BJ (cell line): ENCODE measurements around the gene FCER1G. TPM values are rescaled to one million over a fixed set of nuclear protein-coding genes. Genes with fewer than 3 reads are reported as not detected.

Source experiments
- CTCF ChIA-PET: fragments of 350-600 bp; formaldehyde crosslinking; extraction: SDS; loops from one replicate; lab custom pipeline; 2021; ENCODE audit warnings: antibody characterized with exemption, inconsistent platforms; lab: Yijun Ruan, JAX
- POLR2A ChIA-PET: fragments of 300-600 bp; sonication (Branson Sonifier 250); formaldehyde crosslinking; extraction: SDS; loops from one replicate; lab custom pipeline; 2021; ENCODE audit warnings: antibody characterized with exemption; lab: Charles Lee
- DNase-seq: peaks from one replicate; pipeline ENCODE4 v3.0.0-alpha.2; 2011; ENCODE audit warnings: low read depth
- H3K27me3 ChIP-seq: 2 replicates; pipeline ENCODE4 v1.6.0; 2011; ENCODE audit warnings: low read length; ENCODE audit not compliant: control insufficient read depth, insufficient read depth
- H3K36me3 ChIP-seq: 2 replicates; pipeline ENCODE4 v1.5.1; 2011; ENCODE audit warnings: low read length; ENCODE audit not compliant: control insufficient read depth, insufficient read depth
- H3K4me3 ChIP-seq: 2 replicates; pipeline ENCODE4 v1.5.1; 2011; ENCODE audit warnings: low read depth, mild to moderate bottlenecking, control low read depth, low read length
- polyA plus RNA-seq: library from polyadenylated mRNA; depleted of rRNA; stranded (reverse); fragments of >200 nt; gene quantifications from 2 replicates; pipeline ENCODE4 v1.2.3, GENCODE V29; 2011
- TF ChIP-seq, protein P1 (sequence below): IDR thresholded peaks from 2 replicates; pipeline ENCODE4 v1.5.1; 2011; ENCODE audit warnings: low read depth, mild to moderate bottlenecking, control low read depth, inconsistent platforms, low read length, moderate library complexity; ENCODE audit not compliant: insufficient read depth

Gene FCER1G
- polyA plus RNA-seq, 1 experiment = 0.38 TPM

DNA sequence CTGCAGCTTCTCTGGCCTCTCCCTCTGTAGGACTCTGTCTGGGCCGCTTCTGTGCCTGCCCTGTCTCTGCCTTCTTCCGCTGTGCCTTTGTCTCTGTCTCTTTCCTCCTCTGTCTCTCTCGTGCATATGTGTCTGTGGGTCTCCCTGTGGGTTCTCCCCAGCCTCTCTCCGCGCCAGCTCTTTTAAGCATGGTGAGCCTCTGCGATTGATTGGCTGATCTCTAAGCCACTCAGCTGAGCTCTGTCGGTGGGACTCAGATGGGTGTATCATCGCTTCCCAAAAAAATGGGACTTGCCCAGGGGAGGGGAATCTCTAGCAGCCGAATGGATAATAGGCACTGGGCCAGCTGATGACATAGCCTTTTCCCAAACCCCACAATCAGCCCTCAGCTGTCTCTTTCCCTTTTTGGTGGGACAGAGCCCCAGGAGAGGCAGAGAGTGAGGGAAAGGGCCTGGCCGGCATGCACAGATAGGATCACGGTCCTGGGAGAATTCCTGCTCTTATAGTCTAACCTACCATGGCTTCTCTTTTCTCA lies 16.1 kb upstream of the FCER1G start, which contains the start of gene ADAMTS4:
Gene ADAMTS4, minus strand, starts transcription at position 158 of the 535 bp plus-strand sequence. CDS start 427 bp downstream, outside the sequence.
- POLR2A ChIA-PET = no interaction called here

DNA sequence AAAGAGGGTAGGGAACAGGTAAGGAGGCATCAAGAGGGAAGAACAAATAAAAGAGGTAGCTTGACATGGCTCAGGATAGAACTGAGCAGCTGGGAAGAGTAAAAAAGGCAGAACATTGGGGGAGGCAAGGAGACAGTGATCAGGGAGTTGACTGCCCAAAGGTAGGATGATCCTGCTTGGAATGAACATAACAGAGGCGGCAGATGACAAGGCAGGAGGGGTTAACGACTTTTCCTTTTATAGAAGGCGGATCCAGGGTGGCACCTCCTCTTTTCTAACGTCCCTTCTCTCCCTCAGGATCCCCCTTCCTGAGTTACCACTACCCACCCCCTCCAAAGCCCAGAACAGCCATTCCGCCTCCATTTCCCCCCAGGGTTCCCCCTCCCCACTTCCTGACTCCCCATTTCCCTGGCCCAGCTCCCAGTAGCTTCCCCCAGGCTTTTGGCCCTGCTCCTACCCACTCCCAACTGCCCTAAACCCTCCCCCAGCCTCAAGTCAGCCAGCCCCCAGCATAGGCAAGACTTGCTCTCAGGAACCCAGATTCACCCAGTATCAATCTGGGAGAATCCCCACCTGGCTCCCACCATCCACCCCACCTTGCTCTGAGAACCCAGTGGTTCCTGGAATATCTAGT lies 15.5 kb upstream of the FCER1G start:
- ChIA-PET POLR2A (no interaction called here), CTCF (interaction anchor here (1.3 to 2.9 kb wide), 2 partner anchors 26 to 182 kb away, joined by 6 to 18 read pairs; partner anchors contain the start of gene TOMM40L)
- H3K27me3 ChIP-seq = no peaks in the 10 kb centered on the region
- peaks cover 6% of the 10 kb centered on the region for H3K36me3 ChIP-seq
- H3K4me3 ChIP-seq = no peak overlapping the region
- TF ChIP-seq, protein P1, sequence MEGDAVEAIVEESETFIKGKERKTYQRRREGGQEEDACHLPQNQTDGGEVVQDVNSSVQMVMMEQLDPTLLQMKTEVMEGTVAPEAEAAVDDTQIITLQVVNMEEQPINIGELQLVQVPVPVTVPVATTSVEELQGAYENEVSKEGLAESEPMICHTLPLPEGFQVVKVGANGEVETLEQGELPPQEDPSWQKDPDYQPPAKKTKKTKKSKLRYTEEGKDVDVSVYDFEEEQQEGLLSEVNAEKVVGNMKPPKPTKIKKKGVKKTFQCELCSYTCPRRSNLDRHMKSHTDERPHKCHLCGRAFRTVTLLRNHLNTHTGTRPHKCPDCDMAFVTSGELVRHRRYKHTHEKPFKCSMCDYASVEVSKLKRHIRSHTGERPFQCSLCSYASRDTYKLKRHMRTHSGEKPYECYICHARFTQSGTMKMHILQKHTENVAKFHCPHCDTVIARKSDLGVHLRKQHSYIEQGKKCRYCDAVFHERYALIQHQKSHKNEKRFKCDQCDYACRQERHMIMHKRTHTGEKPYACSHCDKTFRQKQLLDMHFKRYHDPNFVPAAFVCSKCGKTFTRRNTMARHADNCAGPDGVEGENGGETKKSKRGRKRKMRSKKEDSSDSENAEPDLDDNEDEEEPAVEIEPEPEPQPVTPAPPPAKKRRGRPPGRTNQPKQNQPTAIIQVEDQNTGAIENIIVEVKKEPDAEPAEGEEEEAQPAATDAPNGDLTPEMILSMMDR = no peak
- no peak for DNase-seq

More for the DNA sequence above, 16.1 kb upstream of the FCER1G start, which contains the start of gene ADAMTS4:
- DNase-seq = no peak
- Histone ChIP-seq H3K27me3 (no peaks in the 10 kb centered on the region), H3K36me3 (peaks cover 6% of the 10 kb centered on the region), H3K4me3 (peak within 1 kb of the TSS; percentile 40)
- TF ChIP-seq, protein P1 = no peak
- CTCF ChIA-PET = interaction anchor here (1.3 to 2.9 kb wide), 3 partner anchors 12 to 183 kb away, joined by 6 to 18 read pairs (median 10); partner anchors contain the start of gene TOMM40L

DNA sequence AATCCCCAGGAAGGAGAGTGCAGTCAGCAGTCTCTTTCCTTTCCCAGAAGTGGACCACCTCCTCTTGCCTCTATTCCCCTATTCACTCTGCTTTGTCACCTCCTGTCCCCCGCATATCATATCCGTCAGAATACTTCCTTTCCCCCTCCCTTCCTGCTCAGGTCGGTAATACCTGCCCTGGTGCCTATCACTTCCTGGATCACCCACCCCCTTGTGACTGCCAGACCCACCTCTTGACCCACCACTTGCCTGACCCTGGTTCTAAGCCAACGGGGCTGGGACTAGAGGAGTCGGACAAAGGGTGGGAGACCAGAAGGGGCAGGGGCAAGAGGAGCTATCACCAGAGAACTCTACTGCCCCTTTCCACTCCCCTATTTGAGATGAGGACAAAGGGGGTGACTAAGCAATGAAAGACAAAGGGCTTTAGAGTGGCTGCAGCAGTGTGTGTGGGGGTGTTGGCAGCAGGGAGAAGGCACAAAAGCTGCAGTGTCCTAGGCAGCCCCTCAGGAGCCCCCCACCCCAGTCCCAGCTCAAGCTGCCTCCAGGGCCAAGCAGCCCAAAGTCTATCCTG lies 14.6 kb upstream of the FCER1G start:
- ChIA-PET POLR2A (no interaction called here), CTCF (interaction anchor here (2.6 to 13.8 kb wide), 3 partner anchors 9 to 182 kb away, joined by 8 to 159 read pairs (median 13); partner anchors contain the start of genes APOA2 and TOMM40L)
- Histone ChIP-seq H3K27me3 (no peaks in the 10 kb centered on the region), H3K36me3 (peaks cover 3% of the 10 kb centered on the region), H3K4me3 (no peak overlapping the region)
- DNase-seq = no peak
- TF ChIP-seq, protein P1 = no peak

DNA sequence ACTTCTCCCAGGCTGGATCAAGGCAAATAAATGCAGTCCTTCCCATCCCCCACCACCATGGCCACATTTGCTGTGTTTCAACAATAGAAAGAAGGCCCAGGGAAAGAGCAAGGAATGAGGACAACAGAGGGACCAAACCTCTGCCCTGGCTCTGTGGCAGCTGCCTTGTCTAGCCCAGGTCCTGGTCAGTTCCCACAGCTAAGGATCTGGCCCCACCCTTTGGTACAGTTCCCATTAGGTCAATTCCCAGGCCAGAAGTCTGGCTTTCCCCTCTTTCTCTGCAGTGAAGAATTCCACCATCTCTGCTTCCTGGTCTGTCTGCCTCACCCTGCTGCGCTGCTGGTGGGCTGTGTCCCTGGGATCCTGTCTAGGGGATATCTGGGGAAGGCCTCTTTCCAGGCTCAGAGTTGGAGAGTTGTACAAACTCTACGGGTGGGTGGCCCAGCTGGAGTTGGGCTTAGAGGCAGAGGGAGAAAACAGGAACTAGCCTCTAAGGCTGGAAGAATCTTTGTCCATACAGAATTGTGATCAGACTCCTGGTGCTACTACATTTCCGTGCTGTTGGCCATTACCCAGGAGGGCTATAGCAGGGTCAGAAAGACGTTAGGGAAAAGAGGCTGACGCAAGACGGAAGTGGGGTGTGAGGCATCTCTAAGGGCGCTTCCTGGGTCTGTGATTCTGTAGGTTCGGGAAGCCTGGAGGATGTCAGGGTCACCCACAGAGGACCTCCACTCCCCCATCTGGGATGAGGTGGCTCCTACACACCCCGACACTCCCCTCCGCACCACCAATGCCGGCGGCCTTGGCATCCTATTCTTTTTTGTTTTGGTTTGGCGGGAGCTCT lies 13.9 kb upstream of the FCER1G start:
- no peaks in the 10 kb centered on the region for H3K27me3 ChIP-seq

More for the DNA sequence above, 13.9 kb upstream of the FCER1G start:
- Histone ChIP-seq H3K36me3 (peaks cover 3% of the 10 kb centered on the region; the same call in 1 of the 2 replicates), H3K4me3 (peak overlapping the region; percentile 30; the same call in 1 of the 2 replicates)
- ChIA-PET CTCF (interaction anchor here (0.7 to 13.8 kb wide), 8 partner anchors 8 to 186 kb away, joined by 3 to 159 read pairs (median 8); partner anchors contain the start of genes APOA2 and TOMM40L), POLR2A (interaction anchor here (0.5 to 1.2 kb wide), 5 partner anchors 12 to 121 kb away, joined by 3 to 4 read pairs (median 3); partner anchors contain the start of gene DEDD)
- DNase-seq = no peak
- TF ChIP-seq, protein P1 = no peak
